ENCODE results near the gene FAM222B.
A peak's percentile ranks its signal among the peaks of the same experiment; 100 is the strongest.

FAM222B gene

DNA sequence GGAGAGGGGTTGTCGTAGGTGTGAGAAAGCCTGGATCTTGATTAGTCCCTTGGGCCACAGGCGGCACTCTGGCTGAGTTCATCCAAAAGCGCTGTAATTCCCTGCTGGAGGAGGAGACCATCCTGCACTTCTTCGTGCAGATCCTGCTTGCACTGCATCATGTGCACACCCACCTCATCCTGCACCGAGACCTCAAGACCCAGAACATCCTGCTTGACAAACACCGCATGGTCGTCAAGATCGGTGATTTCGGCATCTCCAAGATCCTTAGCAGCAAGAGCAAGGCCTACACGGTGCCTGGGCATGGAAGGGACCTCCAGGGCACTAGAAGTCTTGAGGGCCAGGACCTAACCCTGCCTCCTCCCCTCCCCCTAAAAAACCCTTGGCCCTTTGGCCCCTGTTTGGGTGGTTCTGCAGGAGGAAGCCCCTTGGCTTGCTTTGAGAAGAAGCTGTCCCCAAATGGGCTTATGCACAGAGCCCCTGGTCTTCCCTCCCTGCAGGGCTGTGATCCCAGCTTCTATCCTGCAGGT, 107.8 kb downstream of the FAM222B start:
- no peak for TF ChIP-seq CTCF (conservative IDR thresholded peaks at IDR 0.05)
- no peak overlapping the region for H3K27ac ChIP-seq

DNA sequence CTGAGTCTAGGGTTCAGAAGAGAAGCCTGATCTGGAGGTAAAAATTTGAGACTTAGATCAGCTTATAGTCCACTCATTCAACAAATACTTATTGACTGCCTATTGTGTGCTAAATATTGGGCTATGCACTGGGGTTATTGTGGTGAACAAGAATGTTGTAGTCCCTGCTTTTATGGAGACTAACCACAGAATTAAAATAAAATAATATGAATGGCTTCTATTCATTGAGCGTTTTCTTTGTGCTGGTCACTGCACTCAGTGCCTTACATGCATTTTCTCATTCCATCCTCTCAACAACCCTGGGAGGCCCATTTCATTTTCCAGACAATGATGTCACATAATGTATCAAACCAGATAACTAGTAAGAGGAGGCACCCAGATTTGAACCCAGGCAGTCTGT, 109.2 kb downstream of the FAM222B start:
- no peak overlapping the region for H3K27ac ChIP-seq
- no peak for TF ChIP-seq CTCF (conservative IDR thresholded peaks at IDR 0.05)

- no peak for TF ChIP-seq CTCF (conservative IDR thresholded peaks at IDR 0.05)
- peak overlapping the region; percentile 100 for H3K27ac ChIP-seq
Measured at GRCh38 chr17:28729950-28730330, 112.7 kb downstream of the FAM222B start.

DNA sequence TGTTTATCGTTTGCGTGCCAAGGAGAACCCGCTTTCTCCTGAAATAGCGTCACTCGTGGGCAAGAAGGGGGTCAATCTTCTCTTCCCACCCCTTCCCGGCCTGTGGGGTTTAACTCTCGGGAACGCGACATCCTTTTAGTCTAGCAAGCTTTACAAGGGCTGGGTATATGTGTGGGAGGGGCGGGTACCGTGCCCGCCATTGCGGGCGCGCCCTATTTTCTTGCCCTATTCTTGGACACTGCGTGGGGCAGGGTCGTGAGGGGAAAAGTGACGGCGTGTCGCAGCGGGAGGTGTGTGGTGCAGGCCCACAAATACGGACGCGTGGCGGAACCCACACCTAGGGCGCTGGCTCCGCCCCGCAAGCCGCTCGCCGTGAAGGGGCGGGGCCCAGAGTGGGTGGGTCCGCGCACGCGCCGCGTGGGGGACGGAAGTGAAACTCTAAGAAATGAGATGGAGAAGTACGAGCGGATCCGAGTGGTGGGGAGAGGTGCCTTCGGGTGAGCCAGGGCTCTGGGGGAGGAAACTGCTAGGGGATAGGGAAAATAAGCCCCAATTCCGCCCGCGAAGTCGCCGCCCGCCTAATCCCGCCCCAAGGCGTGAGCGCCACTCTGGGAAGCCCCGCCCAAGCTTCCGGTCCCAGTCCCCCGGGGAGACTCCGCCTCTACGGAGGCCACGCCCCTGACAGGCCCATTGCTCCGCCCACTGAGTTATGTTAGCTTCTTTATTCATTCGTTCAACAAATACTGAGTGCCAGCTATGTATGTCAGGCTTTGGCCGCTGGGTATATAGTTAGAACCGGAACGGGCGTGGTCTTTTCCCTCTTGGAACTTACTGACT, 114.0 kb downstream of the FAM222B start, which contains the start of gene NEK8:
NEK8 (plus strand) TSS at position 425 of the 837 bp plus-strand sequence; CDS start at position 451, 26 bp downstream.
- H3K27ac ChIP-seq: peak within 1 kb of the TSS; percentile 100
- no peak for TF ChIP-seq CTCF (conservative IDR thresholded peaks at IDR 0.05)

DNA sequence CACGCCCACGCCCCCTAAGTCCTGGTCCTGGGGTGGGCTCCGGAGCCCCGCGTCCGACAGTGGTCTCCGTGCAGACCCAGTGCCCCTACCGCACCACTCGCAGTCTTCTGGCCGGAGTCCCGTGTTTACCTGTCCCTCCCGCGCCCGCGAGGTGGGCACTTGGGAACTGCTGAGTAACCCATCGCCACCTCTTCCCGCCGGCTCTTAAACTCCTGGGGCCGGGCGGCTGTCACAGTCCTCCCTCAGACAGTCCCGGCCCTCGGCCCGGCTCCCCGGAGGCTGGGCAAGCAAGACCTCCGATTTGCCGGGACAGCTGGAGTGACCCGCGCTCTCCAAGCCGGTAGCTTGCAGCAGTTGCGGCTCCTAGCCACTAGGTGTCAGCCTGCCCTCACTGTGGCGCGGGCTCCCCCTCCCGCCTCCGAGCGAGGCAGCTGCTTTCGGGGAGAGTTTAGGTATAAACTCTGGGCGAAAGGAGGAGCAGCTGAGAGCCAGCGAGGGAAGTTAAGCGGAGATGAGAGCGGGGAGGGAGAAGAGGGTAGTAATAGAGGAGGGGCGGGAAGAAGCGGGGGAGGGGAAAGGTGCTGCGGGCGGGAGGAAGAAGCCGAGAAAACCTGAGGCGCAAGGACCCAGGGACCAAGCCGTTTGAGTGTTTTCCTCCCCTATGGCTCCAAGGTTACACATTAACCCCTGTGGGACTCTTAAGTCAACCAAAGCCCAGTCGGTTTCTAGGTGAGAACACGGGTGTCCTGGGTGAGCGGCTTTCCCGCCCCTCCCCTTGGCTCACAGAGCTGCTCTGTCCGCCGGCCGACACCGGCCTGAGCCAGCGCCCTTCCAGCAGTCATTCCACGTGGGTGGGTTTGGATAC, 115.7 kb downstream of the FAM222B start:
- H3K27ac ChIP-seq: peak overlapping the region; percentile 100
- peak; percentile 100 for TF ChIP-seq CTCF (conservative IDR thresholded peaks at IDR 0.05)

- H3K27ac ChIP-seq: peak within 1 kb of the TSS; percentile 100
- TF ChIP-seq CTCF (conservative IDR thresholded peaks at IDR 0.05): no peak
Measured at GRCh38 chr17:28726226-28726626, 116.4 kb downstream of the FAM222B start, which contains the start of gene TLCD1. TLCD1 (minus strand) TSS chr17:28726233; CDS start chr17:28726097, 136 bp downstream.
